Measurements from ENCODE around the gene METRNL. TPM values are rescaled to one million over a fixed set of nuclear protein-coding genes. Genes with fewer than 3 reads are reported as not detected.

Gene METRNL
- total RNA-seq, 2 donors from 2014 or later, result 141 to 180 TPM

- DNase-seq (ENCODE audit: low spot score) (no peak), ATAC-seq (ENCODE audit: insufficient number of reproducible peaks, low FRiP score, low read depth) (no peak)
- peak overlapping the region; percentile 96 for H3K4me3 ChIP-seq
- H3K9me3 ChIP-seq, result no peaks in the 10 kb centered on the region
- TF ChIP-seq CTCF (IDR thresholded peaks at IDR 0.05), result no peak
- peak overlapping the region; percentile 87 to 94 for H3K27ac ChIP-seq
- H3K4me1 ChIP-seq (ENCODE audit: control insufficient read depth in 1 of 2, low read depth in 2 of 2), result peaks cover 60 to 76% of the 10 kb centered on the region in 2 donors
- H3K27me3 ChIP-seq (replicated peaks; ENCODE audit: insufficient read depth), result no peaks in the 10 kb centered on the region
- H3K36me3 ChIP-seq, result peaks cover 16% of the 10 kb centered on the region
Measured at GRCh38 chr17:83083368-83084201, 4.2 kb downstream of the METRNL start.

- H3K27me3 ChIP-seq (replicated peaks; ENCODE audit: insufficient read depth), result no peaks in the 10 kb centered on the region
- TF ChIP-seq CTCF (IDR thresholded peaks at IDR 0.05), result no peak
- H3K4me3 ChIP-seq, result peak overlapping the region; percentile 96
- H3K36me3 ChIP-seq, result peaks cover 16% of the 10 kb centered on the region
- no peaks in the 10 kb centered on the region for H3K9me3 ChIP-seq
- no peak for DNase-seq (ENCODE audit: low spot score)
- peaks cover 65 to 80% of the 10 kb centered on the region in 2 donors for H3K4me1 ChIP-seq (ENCODE audit: control insufficient read depth in 1 of 2, low read depth in 2 of 2)
- ATAC-seq (ENCODE audit: insufficient number of reproducible peaks, low FRiP score, low read depth), result no peak
- H3K27ac ChIP-seq, result peak overlapping the region; percentile 87 to 94
Measured at GRCh38 chr17:83084214-83084613, 4.8 kb downstream of the METRNL start.

DNA sequence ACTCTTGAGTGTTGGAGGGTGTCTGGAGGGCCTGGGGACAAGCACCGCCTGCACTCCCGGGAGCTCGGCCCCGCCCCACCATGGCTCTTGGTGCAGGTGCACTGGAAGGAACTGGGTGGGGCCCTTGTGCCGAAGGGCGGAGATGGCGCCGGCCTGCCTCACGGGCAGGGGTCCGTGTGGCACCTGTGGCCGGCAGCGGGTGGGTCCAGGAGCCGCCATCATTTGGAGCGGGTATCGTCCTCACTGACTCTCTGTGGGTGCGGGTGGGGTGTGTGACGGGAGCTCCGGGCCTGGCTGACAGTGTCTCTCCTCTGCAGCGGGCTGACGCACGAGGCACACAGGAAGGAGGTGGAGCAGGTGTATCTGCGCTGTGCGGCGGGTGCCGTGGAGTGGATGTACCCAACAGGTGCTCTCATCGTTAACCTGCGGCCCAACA, 5.2 kb downstream of the METRNL start:
- H3K27me3 ChIP-seq (replicated peaks; ENCODE audit: insufficient read depth), result no peaks in the 10 kb centered on the region
- ATAC-seq (ENCODE audit: insufficient number of reproducible peaks, low FRiP score, low read depth) (no peak), DNase-seq (ENCODE audit: low spot score) (no peak)
- no peak for TF ChIP-seq CTCF (IDR thresholded peaks at IDR 0.05)
- peaks cover 68 to 84% of the 10 kb centered on the region in 2 donors for H3K4me1 ChIP-seq (ENCODE audit: control insufficient read depth in 1 of 2, low read depth in 2 of 2)
- H3K27ac ChIP-seq, result peak overlapping the region in 1 of 2 donors; percentile 94
- H3K36me3 ChIP-seq, result peaks cover 16% of the 10 kb centered on the region
- H3K9me3 ChIP-seq, result no peaks in the 10 kb centered on the region
- peak overlapping the region; percentile 96 for H3K4me3 ChIP-seq

- Histone ChIP-seq H3K4me3 (no peak overlapping the region), H3K27ac (peak overlapping the region in 1 of 2 donors; percentile 72), H3K9me3 (no peaks in the 10 kb centered on the region), H3K36me3 (peaks cover 16% of the 10 kb centered on the region), H3K4me1 (ENCODE audit: control insufficient read depth in 1 of 2, low read depth in 2 of 2) (peaks cover 68 to 86% of the 10 kb centered on the region in 2 donors), H3K27me3 (replicated peaks; ENCODE audit: insufficient read depth) (no peaks in the 10 kb centered on the region)
- DNase-seq (ENCODE audit: low spot score), result no peak
- TF ChIP-seq CTCF (IDR thresholded peaks at IDR 0.05), result no peak
- ATAC-seq (ENCODE audit: insufficient number of reproducible peaks, low FRiP score, low read depth), result no peak
Measured at GRCh38 chr17:83085103-83085502, 5.7 kb downstream of the METRNL start.

GRCh38 chr17:83085526-83086198, 6.3 kb downstream of the METRNL start:
- Histone ChIP-seq H3K27me3 (replicated peaks; ENCODE audit: insufficient read depth) (no peaks in the 10 kb centered on the region), H3K36me3 (peaks cover 16% of the 10 kb centered on the region)
- no peak for TF ChIP-seq CTCF (IDR thresholded peaks at IDR 0.05)

More at GRCh38 chr17:83085526-83086198, 6.3 kb downstream of the METRNL start:
- Histone ChIP-seq H3K4me1 (ENCODE audit: control insufficient read depth in 1 of 2, low read depth in 2 of 2) (peaks cover 70 to 89% of the 10 kb centered on the region in 2 donors), H3K9me3 (no peaks in the 10 kb centered on the region), H3K27ac (peak overlapping the region in 1 of 2 donors; percentile 72), H3K4me3 (peak overlapping the region; percentile 60)
- DNase-seq (ENCODE audit: low spot score) (no peak), ATAC-seq (ENCODE audit: insufficient number of reproducible peaks, low FRiP score, low read depth) (no peak)

Data from thoracic aorta (tissue), 2 donors.